PC-9 (cell line): ENCODE measurements around the gene TAPBP.

Experiments used
- EZH2 ChIP-seq: fragments of 200-600 bp; sonication (generic); IDR thresholded peaks from 2 replicates; pipeline ENCODE4 v1.8.0; 2017; ENCODE audit warnings: antibody characterized with exemption, low read depth
- TF ChIP-seq, protein P1 (sequence below): fragments of 200-600 bp; sonication (generic); conservative IDR thresholded peaks from 2 replicates; pipeline ENCODE4 v1.6.1; 2017; ENCODE audit warnings: mixed run types, antibody characterized with exemption, mild to moderate bottlenecking, moderate library complexity

GRCh38 chr6:33320315-33321181 lies 6.7 kb upstream of the TAPBP start:
- TF ChIP-seq, protein P1, sequence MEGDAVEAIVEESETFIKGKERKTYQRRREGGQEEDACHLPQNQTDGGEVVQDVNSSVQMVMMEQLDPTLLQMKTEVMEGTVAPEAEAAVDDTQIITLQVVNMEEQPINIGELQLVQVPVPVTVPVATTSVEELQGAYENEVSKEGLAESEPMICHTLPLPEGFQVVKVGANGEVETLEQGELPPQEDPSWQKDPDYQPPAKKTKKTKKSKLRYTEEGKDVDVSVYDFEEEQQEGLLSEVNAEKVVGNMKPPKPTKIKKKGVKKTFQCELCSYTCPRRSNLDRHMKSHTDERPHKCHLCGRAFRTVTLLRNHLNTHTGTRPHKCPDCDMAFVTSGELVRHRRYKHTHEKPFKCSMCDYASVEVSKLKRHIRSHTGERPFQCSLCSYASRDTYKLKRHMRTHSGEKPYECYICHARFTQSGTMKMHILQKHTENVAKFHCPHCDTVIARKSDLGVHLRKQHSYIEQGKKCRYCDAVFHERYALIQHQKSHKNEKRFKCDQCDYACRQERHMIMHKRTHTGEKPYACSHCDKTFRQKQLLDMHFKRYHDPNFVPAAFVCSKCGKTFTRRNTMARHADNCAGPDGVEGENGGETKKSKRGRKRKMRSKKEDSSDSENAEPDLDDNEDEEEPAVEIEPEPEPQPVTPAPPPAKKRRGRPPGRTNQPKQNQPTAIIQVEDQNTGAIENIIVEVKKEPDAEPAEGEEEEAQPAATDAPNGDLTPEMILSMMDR: no peak
- TF ChIP-seq EZH2: no peak
